Progenitor cell of endocrine pancreas (in vitro differentiated cells): ENCODE data around the gene DBT. TPM values are rescaled to one million over a fixed set of nuclear protein-coding genes. Genes with fewer than 3 reads are reported as not detected.
A peak's percentile ranks its signal among the peaks of the same experiment; 100 is the strongest.
"Not testable (repeated sequence)": the region's sequence is repeated elsewhere in the genome, so short reads cannot be mapped to it uniquely, and the experiment has no call there.

ENCODE experiments used
- DNase-seq: peaks from one replicate; pipeline ENCODE4 v3.0.0; 2021; ENCODE audit warnings: low spot score; ENCODE audit not compliant: unreplicated experiment
- H3K27ac Mint-ChIP-seq: 2 replicates; pipeline ENCODE4 v1.8.0; 2021; ENCODE audit warnings: mild to moderate bottlenecking, moderate library complexity, mixed read lengths
- H3K27me3 Mint-ChIP-seq: 2 replicates; pipeline ENCODE4 v1.8.0; 2021; ENCODE audit warnings: mixed read lengths
- H3K36me3 Mint-ChIP-seq: 2 replicates; pipeline ENCODE4 v1.8.0; 2022; ENCODE audit warnings: mixed read lengths; ENCODE audit not compliant: insufficient read depth
- H3K4me1 Mint-ChIP-seq: 2 replicates; pipeline ENCODE4 v1.8.0; 2021; ENCODE audit warnings: low read depth, mixed read lengths
- H3K4me3 Mint-ChIP-seq: 2 replicates; pipeline ENCODE4 v1.8.0; 2021; ENCODE audit warnings: low read depth, mild to moderate bottlenecking, moderate library complexity, mixed read lengths
- H3K9me3 Mint-ChIP-seq: 2 replicates; pipeline ENCODE4 v1.8.0; 2021; ENCODE audit warnings: low read depth, mixed read lengths
- total RNA-seq: library from RNA; stranded (reverse); gene quantifications from 2 replicates; pipeline ENCODE4 v1.2.1, GENCODE V29; 2021
- TF ChIP-seq, protein P1 (sequence below): fragments of 200-600 bp; sonication (generic); IDR thresholded peaks from one replicate; pipeline ENCODE4 v1.5.0; 2021; ENCODE audit warnings: antibody characterized with exemption, mild to moderate bottlenecking; ENCODE audit not compliant: unreplicated experiment

Gene DBT
- total RNA-seq, 1 donor from 2014 or later = 20.4 TPM

DNA sequence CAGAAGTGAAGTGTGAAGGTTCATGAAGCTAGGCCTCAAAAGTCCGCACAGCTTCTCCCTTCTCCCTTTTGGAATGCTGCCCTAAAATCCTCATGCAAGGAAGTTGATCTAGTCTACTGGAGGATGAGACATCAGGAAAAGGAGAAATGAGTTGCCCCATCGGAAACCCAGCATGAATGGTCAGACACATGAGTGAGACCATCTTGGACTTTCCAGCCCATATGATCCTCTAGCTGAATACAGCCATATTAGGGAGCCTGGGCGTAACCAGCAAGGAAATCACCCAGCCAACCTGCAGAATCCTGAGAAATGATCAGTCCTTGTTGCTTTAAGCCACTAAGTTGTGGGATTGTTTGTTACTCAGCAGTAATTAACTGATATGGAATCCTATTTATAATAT lies 12.5 kb downstream of the DBT start:
- no peaks in the 10 kb centered on the region for H3K27me3 Mint-ChIP-seq
- TF ChIP-seq, protein P1, sequence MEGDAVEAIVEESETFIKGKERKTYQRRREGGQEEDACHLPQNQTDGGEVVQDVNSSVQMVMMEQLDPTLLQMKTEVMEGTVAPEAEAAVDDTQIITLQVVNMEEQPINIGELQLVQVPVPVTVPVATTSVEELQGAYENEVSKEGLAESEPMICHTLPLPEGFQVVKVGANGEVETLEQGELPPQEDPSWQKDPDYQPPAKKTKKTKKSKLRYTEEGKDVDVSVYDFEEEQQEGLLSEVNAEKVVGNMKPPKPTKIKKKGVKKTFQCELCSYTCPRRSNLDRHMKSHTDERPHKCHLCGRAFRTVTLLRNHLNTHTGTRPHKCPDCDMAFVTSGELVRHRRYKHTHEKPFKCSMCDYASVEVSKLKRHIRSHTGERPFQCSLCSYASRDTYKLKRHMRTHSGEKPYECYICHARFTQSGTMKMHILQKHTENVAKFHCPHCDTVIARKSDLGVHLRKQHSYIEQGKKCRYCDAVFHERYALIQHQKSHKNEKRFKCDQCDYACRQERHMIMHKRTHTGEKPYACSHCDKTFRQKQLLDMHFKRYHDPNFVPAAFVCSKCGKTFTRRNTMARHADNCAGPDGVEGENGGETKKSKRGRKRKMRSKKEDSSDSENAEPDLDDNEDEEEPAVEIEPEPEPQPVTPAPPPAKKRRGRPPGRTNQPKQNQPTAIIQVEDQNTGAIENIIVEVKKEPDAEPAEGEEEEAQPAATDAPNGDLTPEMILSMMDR = no peak
- H3K9me3 Mint-ChIP-seq = no peaks in the 10 kb centered on the region
- no peak for DNase-seq
- no peak overlapping the region for H3K27ac Mint-ChIP-seq
- H3K4me3 Mint-ChIP-seq = no peak overlapping the region
- no peaks in the 10 kb centered on the region for H3K4me1 Mint-ChIP-seq
- H3K36me3 Mint-ChIP-seq = peaks cover 21% of the 10 kb centered on the region

DNA sequence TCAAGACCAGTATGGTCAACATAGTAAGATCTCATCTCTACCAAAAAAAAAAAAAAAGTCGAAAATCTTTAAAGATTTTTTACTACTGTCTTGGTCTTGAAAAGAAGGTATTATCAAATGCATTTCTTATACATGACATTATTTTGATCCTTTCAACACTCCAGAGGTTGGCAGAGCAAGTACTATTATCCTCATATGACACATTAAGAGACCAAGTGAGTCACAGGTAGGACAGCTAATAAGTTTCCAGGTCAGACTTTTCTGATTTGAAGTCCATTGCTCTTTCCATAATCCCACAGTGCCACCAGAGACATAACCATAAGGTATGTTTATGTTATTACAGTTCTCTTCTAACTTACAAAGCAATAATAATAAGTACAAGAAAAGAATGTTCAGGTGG lies 15.2 kb downstream of the DBT start:
- H3K27me3 Mint-ChIP-seq = no peaks in the 10 kb centered on the region
- DNase-seq = no peak
- TF ChIP-seq, protein P1 = no peak
- H3K4me1 Mint-ChIP-seq = no peaks in the 10 kb centered on the region
- no peak overlapping the region for H3K4me3 Mint-ChIP-seq
- peaks cover 25% of the 10 kb centered on the region for H3K36me3 Mint-ChIP-seq
- H3K27ac Mint-ChIP-seq = peak overlapping the region; percentile 17
- H3K9me3 Mint-ChIP-seq = no peaks in the 10 kb centered on the region

DNA sequence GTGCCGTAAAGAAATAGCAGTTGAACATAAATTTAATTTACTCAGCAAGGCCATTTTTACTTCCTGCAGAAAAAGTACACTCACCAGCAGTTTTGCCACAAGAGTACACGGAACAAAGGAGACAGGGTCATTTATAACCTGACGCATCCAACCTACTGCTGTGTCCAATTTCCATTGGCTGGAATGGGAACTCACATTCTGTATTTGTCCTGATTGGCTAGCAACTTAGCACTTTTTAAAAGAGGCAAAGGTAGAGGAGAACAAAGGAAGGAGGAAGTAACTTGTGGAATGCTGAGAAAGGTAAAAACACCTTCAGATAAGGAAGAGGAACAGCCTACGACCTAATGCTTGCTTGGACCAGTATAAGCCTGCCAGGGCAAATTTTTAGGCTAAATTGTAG lies 16.1 kb downstream of the DBT start:
- H3K36me3 Mint-ChIP-seq = peaks cover 23% of the 10 kb centered on the region
- not testable (repeated sequence) for H3K9me3 Mint-ChIP-seq, H3K4me3 Mint-ChIP-seq, H3K27me3 Mint-ChIP-seq, H3K27ac Mint-ChIP-seq, H3K4me1 Mint-ChIP-seq, DNase-seq

DNA sequence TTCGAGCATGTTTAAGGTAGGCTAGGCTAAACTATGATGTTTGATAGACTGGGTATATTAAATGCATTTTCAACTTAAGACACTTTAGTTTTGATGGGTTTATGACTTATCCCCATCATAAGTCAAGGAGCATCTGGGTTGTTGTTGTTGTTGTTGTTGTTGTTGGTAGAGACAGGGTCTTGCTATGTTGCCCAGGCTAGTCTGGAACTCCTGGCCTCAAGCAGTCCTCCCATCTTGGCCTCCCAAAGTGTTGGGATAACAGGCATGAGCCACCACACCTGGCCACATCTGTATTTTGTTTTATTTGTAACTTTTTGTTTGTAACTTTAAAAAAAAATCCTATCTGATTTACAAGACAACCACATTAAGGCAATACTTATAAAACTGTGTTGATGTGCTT lies 17.5 kb downstream of the DBT start:
- peaks cover 24% of the 10 kb centered on the region for H3K36me3 Mint-ChIP-seq
- DNase-seq = no peak
- H3K9me3 Mint-ChIP-seq = no peaks in the 10 kb centered on the region
- TF ChIP-seq, protein P1 = no peak
- no peak overlapping the region for H3K4me3 Mint-ChIP-seq
- H3K27me3 Mint-ChIP-seq = no peaks in the 10 kb centered on the region
- H3K27ac Mint-ChIP-seq = no peak overlapping the region
- no peaks in the 10 kb centered on the region for H3K4me1 Mint-ChIP-seq

DNA sequence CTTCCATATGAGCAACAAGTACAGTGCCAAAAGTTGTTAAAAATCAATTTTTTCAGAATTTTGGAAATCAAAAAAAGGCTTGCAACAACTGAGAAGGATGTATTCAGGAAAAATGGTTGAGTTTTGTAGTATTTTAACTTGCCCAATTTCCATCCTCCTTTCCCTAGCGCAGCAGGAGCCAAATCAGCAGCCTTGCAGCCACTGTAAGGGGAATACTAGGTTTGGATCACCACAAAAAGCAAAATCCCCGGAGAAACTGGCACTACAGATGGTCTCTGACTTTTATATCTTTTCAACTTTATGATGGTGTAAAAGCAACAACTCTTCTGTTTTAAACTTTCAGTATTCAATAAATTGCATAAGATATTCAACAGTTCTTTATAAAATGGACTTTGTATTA lies 17.9 kb downstream of the DBT start:
- Mint-ChIP-seq H3K9me3 (no peaks in the 10 kb centered on the region), H3K4me3 (no peak overlapping the region), H3K27ac (no peak overlapping the region), H3K36me3 (peaks cover 21% of the 10 kb centered on the region), H3K4me1 (no peaks in the 10 kb centered on the region), H3K27me3 (no peaks in the 10 kb centered on the region)
- no peak for DNase-seq
- TF ChIP-seq, protein P1 = no peak

DNA sequence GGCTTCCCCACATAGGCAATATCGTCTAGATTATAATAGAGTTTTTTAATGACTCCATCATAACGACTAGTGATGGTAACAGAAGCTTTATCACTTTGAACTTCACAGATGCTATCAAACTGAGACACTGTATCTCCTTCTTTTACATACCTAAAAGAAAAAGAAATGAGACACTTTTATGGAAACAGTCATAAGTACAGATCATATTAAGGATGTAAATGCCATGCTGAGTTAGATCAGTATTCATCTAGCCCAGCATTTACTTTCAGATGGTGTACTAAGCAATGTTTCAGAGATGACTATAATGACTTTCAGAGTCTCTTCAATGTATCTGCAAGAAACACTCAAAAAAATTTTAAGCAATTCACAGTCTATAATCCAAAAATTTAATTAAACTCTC lies 18.9 kb downstream of the DBT start:
- TF ChIP-seq, protein P1 = no peak
- Mint-ChIP-seq H3K27me3 (no peaks in the 10 kb centered on the region), H3K36me3 (peaks cover 21% of the 10 kb centered on the region)

More for the DNA sequence above, 18.9 kb downstream of the DBT start:
- Mint-ChIP-seq H3K4me1 (no peaks in the 10 kb centered on the region), H3K27ac (no peak overlapping the region), H3K4me3 (no peak overlapping the region), H3K9me3 (no peaks in the 10 kb centered on the region)
- no peak for DNase-seq
